K562 (cell line): ENCODE measurements around the gene LRRC8E. TPM values are rescaled to one million over a fixed set of nuclear protein-coding genes. Genes with fewer than 3 reads are reported as not detected.

ENCODE experiments used
- CEBPZ ChIP-seq: fragments of 150-350 bp; IDR thresholded peaks from 2 replicates; pipeline ENCODE4 v1.6.1; 2014; ENCODE audit warnings: low read depth, mild to moderate bottlenecking, low read length, borderline replicate concordance
- COPS2 ChIP-seq: fragments of 450-650 bp; conservative IDR thresholded peaks from 2 replicates; pipeline ENCODE4 v1.6.1; 2016; ENCODE audit warnings: mild to moderate bottlenecking, moderate library complexity
- ILF3 ChIP-seq: fragments of 450-650 bp; IDR thresholded peaks from 2 replicates; pipeline ENCODE4 v1.6.1; 2018; ENCODE audit warnings: antibody characterized with exemption, mild to moderate bottlenecking, moderate library complexity, borderline replicate concordance
- JUND ChIP-seq, 2 experiments: IDR thresholded peaks; 2 replicates in 1 of 2; 3 replicates in 1 of 2; pipeline ENCODE4 v1.6.1; 2011; ENCODE audit warnings: borderline replicate concordance in 2 of 2, low read depth in 2 of 2, low read length in 2 of 2, improper control_type of control experiment in 1 of 2, missing biosample characterization in 1 of 2, missing genetic modification characterization in 1 of 2, missing genetic modification reagents in 1 of 2
- NCOA6 ChIP-seq: fragments of 450-650 bp; IDR thresholded peaks from 2 replicates; pipeline ENCODE4 v1.6.1; 2017; ENCODE audit warnings: mild to moderate bottlenecking
- NONO ChIP-seq, 2 experiments: fragments of 200-400 bp in 1 of 2; fragments of 450-650 bp in 1 of 2; formaldehyde crosslinking in 1 of 2; IDR thresholded peaks; 2 replicates each; pipeline ENCODE4 v1.6.1; 2017; ENCODE audit warnings: low read depth in 2 of 2, mild to moderate bottlenecking in 2 of 2, moderate library complexity in 2 of 2, low read length in 1 of 2
- RREB1 ChIP-seq: fragments of 250-450 bp; sonication (Bioruptor Pico); IDR thresholded peaks from 2 replicates; pipeline ENCODE4 v1.4.0; 2020
- SMAD3 ChIP-seq: fragments of 450-650 bp; formaldehyde crosslinking; conservative IDR thresholded peaks from 2 replicates; pipeline ENCODE4 v1.4.0; 2020; ENCODE audit warnings: mild to moderate bottlenecking
- SOX6 ChIP-seq: fragments of 450-650 bp; IDR thresholded peaks from 2 replicates; pipeline ENCODE4 v1.6.1; 2014; ENCODE audit warnings: mild to moderate bottlenecking
- ZBTB11 ChIP-seq, 3 experiments: fragments of 200-800 bp in 1 of 3; fragments of 250-450 bp in 1 of 3; fragments of 450-650 bp in 1 of 3; sonication (Bioruptor Pico) in 1 of 3; sonication (Bioruptor generic) in 1 of 3; formaldehyde crosslinking in 1 of 3; IDR thresholded peaks; 2 replicates each; pipeline versions ENCODE4 v1.6.1 to v1.8.0; 2016 to 2022; ENCODE audit warnings: mild to moderate bottlenecking in 2 of 3, missing genetic modification characterization in 2 of 3, missing compliant biosample characterization in 1 of 3, moderate library complexity in 1 of 3
- ZNF551 ChIP-seq: fragments of 250-450 bp; sonication (Bioruptor Pico); IDR thresholded peaks from 2 replicates; pipeline ENCODE4 v1.5.0; 2021; ENCODE audit warnings: mild to moderate bottlenecking, moderate library complexity
- polyA plus RNA-seq, 8 experiments: library from polyadenylated mRNA; depleted of rRNA in 4 of 8; stranded (reverse) in 5 of 8; unstranded in 3 of 8; fragments of >200 nt; fragmentation: Nextera tagmentation in 2 of 8; fragmentation: Illumina TruSeq in 1 of 8; extraction: Ambion mirVana in 2 of 8; extraction: Trizol in 1 of 8; gene quantifications; 2 replicates each; pipeline versions ENCODE4 v1.2.1 to v1.2.3, GENCODE V29; 2011 to 2014; ENCODE audit warnings: inconsistent platforms in 1 of 8, missing spikeins in 1 of 8
- total RNA-seq, 7 experiments: library from RNA; depleted of rRNA in 6 of 7; stranded (reverse); fragments of >200 nt in 6 of 7; fragmentation: Illumina TruSeq in 2 of 7; extraction: Trizol in 2 of 7; gene quantifications; 2 replicates each; pipeline versions ENCODE4 v1.2.1 to v1.2.3, GENCODE V29; 2011 to 2021; ENCODE audit warnings: low replicate concordance in 1 of 7

LRRC8E gene
- total and polyA plus RNA-seq, 9 of the 15 experiments (the other 6 are each of a cell fraction or from before 2014, with no cell fraction given) = 0.08 to 5.7 (median 3.5) TPM; not detected in 1

- TF ChIP-seq RREB1 (CRISPR knock-in tag) (no peak), JUND (IDR thresholded peaks at IDR 0.05; ENCODE audit: borderline replicate concordance, low read depth, low read length) (no peak), JUND (tag; IDR thresholded peaks at IDR 0.05; ENCODE audit: borderline replicate concordance, low read depth, low read length) (no peak), CEBPZ (no peak), SOX6 (no peak), COPS2 (no peak), NCOA6 (no peak), NONO (IDR thresholded peaks at IDR 0.05; ENCODE audit: low read depth in 2 of 2, low read length in 1 of 2) (no peak), ZNF551 (no peak), SMAD3 (CRISPR knock-in tag) (no peak), ILF3 (no peak), ZBTB11 (CRISPR knock-in tag; IDR thresholded peaks at IDR 0.05) (no peak)
These were observed 17.5 kb upstream of the LRRC8E start (continued) for GRCh38 chr19:7870571-7871436.
